AG10803 (cell line): ENCODE data around the gene RAD51B.

Experiments used
- DNase-seq: peaks from one replicate; pipeline ENCODE4 v3.0.0; 2010; ENCODE audit warnings: low read depth
- H3K4me3 ChIP-seq: 2 replicates; pipeline ENCODE4 v1.5.1; 2011; ENCODE audit warnings: mild to moderate bottlenecking, low read length, control low read depth
- CTCF ChIP-seq: conservative IDR thresholded peaks from 2 replicates; pipeline ENCODE4 v1.5.1; 2011; ENCODE audit warnings: mild to moderate bottlenecking, low read length, control low read depth, inconsistent platforms

The RAD51B gene

DNA sequence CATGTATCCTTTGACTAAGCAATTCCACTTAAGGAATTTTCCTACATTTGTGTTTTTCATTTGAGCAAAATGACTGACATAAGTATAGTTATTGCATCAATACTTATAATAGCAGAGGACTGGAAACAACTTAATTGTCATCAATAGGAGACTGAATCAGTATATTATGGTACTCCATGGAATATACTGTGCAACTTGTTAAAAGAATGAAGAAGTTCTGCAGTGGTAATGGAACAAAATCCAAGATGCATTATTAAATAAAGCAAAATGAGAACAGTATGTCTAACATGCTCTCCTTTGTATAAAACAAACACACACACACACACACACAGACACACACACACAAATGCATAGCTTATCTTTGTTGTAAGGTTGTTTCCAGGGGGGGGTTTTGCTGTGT, 303.1 kb downstream of the RAD51B start:
- DNase-seq, result no peak
- no peak overlapping the region for H3K4me3 ChIP-seq
- TF ChIP-seq CTCF, result no peak

- no peak for DNase-seq
- no peak for TF ChIP-seq CTCF
- H3K4me3 ChIP-seq, result no peak overlapping the region
Observed at GRCh38 chr14:68124050-68124449, 304.5 kb downstream of the RAD51B start.

DNA sequence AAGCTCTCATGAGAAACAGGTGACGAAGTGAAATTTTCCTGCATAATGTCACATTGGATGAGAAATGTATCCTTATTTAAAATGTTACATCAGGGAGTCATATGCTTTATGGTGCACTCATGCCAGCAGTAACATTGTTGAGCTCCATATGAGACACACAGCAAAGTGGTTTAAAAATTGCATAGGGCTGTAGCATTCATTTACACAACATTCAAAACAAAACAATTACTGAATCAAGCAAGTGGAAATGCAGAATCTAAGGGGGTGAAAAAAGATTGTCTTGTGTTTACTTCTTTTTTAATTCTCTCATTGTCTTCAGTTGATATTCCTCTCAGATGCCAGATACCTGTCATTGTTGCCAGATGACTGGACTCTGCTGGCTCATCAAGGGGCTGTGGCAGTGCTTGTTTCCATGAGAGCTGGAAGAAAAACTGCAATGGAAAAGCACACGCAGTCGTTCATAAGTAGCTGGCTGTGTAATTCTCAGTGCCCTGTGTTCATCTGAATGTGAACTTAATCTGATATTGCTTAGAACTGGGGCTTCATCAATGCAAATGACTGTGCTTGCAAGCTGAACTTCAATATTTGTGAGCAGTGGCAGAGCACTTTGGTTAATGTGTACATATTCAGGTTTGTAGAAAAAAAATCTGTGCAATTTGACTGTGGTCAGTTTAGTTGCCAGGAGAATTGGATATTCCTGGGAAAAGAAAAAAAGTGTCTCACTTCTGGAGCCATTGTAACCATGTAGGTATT, 305.6 kb downstream of the RAD51B start:
- TF ChIP-seq CTCF, result no peak
- no peak overlapping the region for H3K4me3 ChIP-seq
- DNase-seq, result peak; percentile 82

DNA sequence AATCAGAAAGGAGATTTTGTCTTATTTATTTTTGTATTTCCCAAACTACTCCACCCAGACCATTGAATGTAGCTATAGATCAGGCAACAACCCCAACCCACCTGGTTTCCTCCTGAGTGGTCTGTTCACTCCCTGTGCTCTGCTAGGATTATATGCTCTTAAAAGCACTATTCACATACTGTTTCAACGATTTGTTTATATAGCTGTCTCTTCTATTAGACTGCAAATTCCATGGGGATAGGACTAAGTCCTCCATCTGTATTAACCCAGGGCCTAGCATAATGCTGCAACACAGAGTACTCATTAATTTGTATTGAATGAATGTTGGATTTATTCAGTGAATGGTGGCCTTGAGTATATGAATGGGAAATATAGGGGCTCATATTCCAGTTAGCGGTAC, 307.6 kb downstream of the RAD51B start:
- H3K4me3 ChIP-seq, result no peak overlapping the region
- TF ChIP-seq CTCF, result no peak
- no peak for DNase-seq

- no peak overlapping the region for H3K4me3 ChIP-seq
- no peak for TF ChIP-seq CTCF
- DNase-seq, result no peak
Observed at GRCh38 chr14:68131907-68132306, 312.3 kb downstream of the RAD51B start.

DNA sequence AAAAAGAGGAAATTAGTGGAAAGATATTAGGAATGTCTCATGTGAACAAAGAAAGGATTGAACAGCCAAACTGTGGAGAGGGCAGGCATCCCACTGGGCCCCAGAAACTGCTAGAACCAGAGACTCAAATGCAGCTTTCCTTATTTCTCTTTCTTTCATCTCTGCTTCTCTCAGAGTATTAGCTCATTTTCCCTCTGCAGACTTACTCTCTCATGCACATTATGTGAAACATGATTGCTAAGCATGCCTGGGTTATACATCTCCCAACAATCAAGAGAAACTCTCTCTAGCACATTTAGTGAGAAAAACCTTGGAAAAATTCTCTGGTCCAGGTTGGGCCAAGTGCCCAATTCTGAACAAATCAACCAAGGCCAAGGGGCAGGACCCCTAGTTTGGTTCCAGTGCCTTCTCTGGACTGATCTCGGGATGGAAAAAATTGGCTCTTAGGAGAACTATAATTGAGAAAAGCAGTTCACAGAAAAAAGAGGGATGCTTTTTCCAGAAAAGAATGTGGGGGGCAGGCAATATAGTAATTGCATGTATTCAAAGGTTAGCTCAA, 313.1 kb downstream of the RAD51B start:
- TF ChIP-seq CTCF, result no peak
- H3K4me3 ChIP-seq, result no peak overlapping the region
- DNase-seq, result no peak

GRCh38 chr14:68133856-68134255, 314.3 kb downstream of the RAD51B start:
- no peak for DNase-seq
- TF ChIP-seq CTCF, result no peak
- no peak overlapping the region for H3K4me3 ChIP-seq
